Stimulated activated CD4-positive, alpha-beta T cell treated with anti-CD3 and anti-CD28 coated beads, Interleukin-15, amount 100 ng/mL, for 48 hours (primary cell): ENCODE measurements around the gene COLEC12.
"Not testable (repeated sequence)": the region's sequence is repeated elsewhere in the genome, so short reads cannot be mapped to it uniquely, and the experiment has no call there.

Experiments
- DNase-seq, 2 donors: peaks; one replicate each; pipeline ENCODE4 v3.0.0-alpha.2; 2020; ENCODE audit warnings: low read depth in 2 of 2

Gene COLEC12

DNA sequence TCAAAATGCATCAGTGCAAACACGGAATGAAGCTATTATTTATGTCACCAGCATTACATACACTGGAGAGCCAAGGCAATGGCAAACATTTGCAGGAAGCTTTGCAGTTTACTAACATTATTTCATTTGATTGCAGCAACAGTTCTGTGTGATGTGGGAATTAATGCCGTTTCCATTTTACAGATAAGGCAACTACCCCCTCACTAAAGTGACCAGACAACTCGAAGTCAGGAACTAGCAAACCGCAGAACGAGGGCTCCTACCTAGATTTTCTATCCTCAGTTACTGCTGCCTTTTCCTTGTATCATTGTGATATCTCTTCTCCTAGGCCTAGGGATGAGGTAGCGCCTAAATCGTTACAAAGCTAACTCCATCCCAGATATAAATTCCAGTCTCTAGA is 85.5 kb downstream of the COLEC12 start:
- DNase-seq, result no peak

DNA sequence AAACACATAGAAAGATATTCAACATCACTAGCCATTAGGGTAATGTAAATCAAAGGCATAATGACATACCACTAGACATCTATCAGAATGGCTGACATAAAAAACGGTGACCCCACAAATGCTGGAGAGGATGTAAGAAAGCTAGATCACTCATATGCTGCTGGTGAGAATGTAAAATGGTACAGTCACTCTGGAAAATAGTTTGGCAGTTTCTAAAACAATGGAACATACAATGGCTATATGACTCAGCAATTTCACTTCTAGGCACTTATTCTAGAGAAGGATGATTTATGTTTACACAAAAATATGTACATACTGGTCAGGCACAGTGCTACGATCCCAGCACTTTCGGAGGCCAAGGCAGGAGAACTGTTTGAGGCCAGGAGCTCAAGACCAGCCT is 87.3 kb downstream of the COLEC12 start:
- DNase-seq, result no peak

DNA sequence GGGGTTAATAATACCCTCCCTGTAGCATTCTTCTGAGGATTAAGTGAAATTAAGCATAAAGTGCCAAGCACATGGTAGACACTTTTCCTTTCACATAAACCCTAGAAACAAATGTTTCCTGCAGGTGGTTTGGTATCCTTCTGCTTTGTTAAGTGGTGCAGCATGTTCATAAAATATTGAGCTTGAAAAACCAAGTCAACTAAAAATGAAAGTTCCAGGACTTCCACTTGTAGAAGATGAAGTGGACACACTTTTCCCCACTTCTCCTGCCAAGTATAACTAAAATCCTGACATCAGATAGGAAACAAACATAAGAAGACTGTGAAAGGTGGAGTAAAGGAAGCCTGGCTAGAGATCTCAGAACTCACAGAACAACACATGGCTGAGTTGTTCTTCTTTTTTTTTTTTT is 90.5 kb downstream of the COLEC12 start:
- DNase-seq, result no peak

DNA sequence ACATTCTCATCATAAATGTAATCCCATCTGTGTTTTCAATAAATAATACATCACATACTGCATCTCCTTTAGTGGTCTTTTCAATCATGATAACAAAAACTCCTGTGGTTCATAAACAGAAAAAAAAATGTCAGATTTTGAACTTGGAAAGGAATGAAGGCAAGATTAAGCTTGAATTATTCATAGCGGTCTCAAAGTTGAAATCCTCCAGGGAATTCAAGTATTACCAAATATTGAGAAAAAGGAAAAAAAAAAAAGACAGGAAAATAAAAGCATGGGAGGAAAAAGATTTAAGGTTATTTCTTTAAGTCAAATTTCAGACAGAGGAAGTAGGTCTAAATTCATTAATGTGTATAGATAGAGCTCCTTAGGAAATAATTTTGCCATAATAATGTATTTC is 92.1 kb downstream of the COLEC12 start:
- DNase-seq, result no peak

DNA sequence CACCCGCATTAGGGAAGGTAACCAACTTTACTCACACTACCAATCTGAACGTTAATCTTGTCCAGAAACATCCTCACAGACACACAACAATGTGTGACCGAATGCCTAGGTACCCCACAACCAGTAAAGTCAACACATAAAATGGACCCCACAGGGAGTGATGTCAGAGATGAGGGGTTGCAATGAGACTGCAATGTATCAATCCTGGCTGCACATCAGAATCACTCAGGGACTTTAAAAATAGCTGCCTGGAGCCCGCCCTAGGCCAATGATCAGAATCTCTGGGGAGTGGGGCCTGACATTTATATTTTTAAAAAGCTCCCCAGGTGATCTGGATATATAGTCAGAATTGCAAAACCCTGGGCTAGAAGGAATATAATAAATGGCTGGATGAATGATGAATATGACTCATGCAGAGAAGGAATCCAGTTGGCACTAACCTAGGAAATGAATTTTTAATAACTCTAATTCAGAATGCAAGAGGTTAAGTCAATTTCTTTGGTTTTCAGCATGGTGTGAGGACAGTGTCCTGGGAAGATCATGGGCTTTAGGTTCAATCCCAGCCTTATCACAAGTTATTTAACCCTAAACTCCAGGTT is 92.8 kb downstream of the COLEC12 start:
- DNase-seq, result no peak

DNA sequence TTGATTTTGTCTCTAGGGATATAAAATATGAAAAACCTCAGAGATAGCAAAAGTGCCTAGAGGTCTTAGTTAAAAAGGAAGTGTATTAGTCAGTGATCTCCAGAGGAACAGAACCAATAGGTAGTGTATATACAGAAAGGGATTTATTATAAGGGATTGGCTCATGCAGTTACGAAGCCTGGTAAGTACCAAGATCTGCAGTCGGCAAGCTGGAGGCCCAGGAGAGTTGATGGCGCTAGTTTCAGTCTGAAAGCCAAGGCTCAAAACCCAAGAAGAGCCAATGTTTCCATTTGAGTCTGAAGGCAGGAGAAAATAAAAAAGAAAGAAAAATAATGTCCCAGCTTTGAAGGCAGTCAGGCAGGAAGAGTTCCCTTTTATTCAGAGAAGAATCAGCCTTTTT is 93.3 kb downstream of the COLEC12 start:
- DNase-seq, result no peak

DNA sequence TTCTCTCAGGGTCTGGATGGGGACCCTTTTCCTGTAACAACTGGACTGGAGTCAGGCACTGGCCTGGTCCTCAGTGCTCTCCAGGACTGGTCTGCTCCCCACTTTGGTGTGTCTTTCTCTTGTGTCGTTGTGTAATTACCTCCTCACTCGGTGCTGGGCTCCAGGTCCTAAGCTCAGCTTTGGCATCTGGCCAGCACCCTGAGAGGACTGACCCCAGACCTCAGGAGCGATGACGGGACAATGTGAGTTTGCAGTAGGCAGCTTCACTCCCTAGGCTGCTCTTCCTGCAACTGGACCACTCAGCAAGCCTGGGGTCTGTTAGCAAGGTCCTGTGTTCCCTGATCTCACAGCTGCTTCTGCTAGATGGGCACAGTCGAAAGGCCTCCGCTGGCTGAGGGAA is 93.8 kb downstream of the COLEC12 start:
- DNase-seq, result no peak

DNA sequence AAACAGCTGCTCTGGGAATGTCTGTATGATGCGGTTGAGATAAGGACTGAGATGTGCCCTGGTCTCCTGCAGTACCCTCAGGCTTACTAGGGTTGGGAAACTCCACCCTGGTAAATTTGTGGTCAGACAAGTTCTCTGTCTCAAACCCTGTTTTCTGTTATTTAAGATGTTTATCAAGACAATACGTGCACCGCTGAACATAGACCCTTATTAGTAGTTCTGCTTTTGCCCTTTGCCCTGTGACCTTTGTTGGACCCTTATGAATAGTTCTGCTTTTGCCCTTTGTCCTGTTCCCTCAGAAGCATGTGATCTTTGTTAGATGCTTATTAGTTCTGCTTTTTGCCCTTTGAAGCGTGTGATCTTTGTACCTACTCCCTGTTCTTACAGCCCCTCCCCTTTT is 95.5 kb downstream of the COLEC12 start:
- DNase-seq, result not testable (repeated sequence)

DNA sequence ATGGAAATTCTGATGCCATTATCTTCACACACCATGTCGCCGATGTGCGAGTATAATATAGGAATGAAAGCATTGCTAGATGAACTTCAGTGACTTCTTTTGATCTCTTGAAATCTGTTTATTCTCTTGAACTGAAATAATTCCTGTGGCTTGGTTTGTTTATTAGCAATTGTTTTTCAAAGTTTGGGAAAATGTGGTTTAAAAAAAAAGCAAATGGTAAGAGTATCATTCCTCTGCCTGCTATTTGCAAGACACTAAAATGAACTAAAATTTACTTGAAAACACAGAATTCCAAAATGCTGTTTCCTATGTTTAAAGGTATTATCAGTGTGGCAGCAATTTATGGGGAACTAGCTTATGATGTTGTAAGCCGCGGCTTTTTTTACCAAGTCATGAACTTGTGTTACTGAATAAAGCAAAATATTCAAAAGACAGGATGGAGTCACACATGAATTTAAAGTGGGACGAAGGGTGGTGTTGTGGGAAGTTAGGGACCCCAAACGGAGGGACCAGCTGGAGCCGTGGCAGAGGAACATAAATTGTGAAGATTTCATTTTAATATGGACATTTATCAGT is 96.4 kb downstream of the COLEC12 start:
- DNase-seq, result no peak

DNA sequence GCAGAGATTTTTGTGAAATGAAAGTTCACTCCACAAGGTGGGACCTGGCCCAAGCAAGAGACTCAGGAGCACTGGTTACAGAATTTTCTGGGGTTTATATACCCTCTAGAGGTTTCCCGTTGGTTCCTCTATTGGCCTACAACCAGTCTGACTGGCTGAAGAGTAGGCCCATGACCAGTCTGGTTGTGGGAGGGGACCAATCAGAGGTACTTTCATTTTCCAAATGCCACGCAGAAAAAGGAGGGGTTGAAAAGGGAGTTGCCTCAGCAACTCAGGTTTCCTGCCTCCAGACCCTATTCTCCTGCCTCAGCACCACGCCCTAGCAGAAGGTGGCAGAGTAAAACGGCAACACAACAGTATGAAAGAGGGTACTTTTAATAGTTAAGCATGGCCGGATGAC is 98.4 kb downstream of the COLEC12 start:
- no peak for DNase-seq

DNA sequence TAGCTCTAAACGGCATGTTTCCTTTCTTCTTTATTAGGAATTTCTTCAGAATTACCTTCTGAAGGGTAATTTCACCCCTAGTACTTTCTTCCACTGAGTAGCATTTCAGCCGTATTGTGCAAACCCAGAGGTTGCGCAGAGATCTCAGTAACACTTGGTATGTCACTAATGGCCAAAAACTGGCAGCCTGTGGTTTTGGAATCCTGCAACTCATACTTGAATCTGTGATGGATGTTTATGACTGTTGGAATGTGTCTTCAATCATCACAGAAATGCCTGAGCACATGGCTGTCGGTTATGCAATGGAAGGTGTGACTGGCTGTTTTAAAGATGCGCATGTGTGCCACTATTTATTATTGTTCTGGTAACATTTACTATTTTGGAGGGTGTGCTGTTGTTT is 100.0 kb downstream of the COLEC12 start:
- no peak for DNase-seq

DNA sequence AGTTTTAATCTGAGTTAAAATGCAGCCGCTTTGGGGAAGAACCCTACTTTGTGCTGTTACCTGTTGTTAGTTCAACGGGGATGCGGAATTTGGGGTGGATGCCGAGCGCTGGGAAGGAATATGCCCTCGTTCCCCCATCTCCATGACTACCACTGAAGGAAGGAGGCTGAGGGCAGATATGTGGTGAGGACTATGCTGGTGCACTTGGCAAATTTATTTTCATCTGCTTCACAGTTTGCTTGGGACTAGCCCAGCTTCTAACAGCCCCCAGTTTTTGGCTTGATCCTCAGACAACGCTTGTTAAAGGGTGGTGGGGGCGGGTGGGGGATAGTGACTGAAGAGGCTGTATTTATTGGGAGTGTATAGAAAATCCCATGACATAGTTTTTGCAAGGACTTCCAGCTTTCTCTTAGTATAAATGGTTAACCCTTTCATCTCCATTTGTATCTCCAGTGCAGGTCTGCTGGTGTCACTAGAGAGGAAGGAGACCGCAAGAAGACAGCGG is 100.8 kb downstream of the COLEC12 start:
- DNase-seq, result no peak

DNA sequence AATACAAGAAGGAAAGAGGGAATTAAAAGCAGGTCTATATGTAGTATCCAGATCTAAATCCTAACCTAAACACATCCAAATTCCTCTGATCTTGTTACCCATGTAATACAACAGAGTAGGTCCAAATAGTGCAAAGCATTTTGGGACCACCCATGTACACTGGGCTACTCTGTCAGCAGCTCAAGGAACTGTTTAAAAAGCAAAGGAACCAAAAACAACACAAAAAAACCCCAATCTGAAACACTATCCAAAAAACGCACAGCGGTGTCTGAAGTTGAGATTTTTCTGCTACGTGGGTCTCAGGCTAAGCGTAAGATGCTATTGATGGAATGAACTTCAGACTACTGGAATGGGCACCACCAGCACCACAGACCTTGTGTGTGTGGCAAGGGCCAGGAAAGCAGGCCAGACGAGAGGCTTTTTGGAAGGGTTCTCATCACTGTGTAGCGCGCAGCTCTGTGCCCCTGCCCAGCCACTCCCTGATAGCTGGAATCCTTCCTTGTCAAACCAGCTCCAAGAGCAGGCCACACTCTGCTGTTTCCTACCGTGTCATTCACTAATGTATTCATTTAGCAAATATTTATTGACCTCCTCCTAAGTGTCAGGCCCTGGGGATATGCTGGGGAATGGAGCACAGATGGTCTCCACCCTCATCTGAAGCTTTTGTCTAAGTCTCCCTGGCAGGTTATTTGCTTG is 101.4 kb downstream of the COLEC12 start:
- no peak for DNase-seq

DNA sequence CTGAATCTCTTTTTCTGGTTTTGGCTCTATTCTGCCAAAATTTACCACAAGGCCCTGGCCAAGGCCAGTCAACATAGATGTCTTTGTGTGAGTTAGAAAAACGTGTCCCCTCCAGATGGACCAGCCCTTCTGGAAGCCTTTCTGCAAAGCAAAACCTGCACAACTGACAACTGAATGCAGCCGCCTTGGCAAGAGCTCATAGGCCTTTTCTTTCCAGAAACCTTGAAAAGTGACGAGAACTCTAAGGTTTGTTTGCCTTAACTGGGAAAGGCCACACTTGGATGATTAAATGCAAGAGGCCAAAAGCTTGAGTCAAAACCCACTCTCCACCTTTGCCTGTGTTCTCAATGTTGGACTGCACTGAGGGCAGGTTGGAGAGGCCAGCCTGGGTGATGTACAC is 103.9 kb downstream of the COLEC12 start:
- DNase-seq, result no peak

DNA sequence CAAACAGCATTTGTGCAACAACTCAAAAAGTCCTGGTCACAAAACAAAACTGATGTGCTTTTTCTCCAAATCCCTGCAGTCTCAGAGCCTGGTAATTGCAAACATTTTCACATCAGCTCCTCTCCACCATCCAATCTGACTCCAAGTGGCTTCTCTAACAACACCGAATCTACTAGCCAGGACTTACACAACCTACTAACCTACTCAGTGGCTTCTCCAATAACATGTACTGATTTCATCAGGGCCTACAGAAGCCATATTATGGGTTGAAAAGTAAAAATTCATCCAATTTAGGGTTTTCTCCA is 104.3 kb downstream of the COLEC12 start:
- DNase-seq, result no peak

DNA sequence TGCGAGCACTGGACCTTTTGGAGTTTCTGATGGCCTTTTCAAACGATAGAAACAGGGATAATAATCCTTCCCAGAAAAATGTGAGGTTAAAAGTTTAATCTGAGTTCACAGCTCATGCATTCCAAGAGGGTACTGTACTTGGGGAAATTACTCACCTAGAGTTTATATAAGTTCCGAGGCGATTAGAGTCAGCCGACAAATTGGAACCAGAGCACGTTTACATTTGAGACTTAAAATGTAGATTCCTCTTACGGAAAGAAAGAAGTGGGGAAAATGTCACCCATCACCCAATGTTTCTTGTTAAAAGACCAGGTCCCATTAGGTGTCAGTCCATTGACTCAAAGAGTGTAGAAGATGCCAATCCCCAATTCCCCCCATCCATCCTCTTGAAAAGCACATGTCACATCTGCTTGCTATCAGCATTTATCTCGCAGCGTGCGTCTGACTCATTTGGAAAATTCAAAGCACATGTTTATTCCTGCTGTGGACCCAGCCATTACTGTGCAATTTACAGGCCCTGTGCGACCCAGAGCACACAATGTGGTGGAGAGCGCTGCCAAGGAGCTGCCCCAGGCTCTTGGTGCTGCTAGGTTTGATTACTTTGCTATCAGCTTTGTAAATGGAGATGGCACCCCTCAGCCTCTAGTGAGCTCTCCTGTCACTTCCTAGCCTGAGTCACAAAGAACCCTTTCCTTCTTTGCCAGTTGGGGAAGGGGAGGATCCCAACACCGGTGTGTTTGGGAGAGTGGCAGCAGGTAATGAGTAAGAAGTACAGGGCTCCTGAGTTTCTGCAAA is 104.8 kb downstream of the COLEC12 start:
- DNase-seq, result no peak

DNA sequence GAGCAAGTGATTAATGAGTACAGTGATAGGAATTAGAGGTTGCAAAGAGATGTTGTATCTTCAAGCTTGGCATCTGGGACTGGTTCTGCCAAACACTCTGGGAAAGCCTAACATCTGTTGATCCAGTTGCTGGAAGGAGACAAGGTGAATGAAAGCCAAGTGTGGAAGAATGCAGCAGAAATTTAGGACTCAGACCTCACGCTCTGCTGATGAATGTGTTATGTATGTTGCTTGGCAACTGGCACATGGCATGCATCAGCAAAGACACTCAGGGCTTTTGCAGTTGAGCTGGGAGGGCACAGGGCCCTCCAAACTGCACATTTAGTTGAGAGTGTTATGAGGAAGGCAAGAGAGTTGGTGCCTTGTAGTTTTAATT is 105.5 kb downstream of the COLEC12 start:
- DNase-seq, result no peak

DNA sequence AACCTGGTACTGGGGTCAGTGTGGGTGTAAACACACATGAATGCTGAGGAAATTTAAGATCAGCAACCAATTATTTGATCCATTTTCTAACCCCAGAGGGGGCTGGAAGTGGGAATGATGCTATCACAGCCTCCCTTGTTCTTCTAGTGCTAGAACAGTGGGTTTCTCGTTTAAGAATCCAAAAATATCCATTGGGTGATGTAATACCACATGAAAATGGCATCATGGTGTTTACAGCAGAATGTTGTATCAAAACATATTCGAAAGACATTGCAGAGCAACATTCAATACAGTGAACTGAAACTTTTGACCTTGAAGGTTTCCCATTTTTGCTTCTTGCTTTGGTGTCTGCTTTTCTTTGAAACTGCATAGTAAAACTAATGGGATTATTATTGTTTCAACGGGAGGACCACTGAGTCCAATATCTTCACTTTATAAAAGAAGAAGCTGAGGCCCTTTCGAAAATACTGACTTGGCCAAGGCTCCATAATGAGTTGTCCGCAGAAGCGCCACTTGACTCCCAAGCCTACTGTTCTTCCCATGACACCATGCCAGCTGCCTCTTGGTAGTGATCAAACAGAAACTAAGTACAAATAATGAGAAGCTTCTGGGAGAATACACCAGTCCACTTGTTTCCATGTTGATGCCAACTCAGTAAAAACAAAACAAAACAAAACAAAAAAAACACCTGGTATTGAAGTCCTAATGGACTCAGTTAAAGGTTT is 106.1 kb downstream of the COLEC12 start:
- no peak for DNase-seq

DNA sequence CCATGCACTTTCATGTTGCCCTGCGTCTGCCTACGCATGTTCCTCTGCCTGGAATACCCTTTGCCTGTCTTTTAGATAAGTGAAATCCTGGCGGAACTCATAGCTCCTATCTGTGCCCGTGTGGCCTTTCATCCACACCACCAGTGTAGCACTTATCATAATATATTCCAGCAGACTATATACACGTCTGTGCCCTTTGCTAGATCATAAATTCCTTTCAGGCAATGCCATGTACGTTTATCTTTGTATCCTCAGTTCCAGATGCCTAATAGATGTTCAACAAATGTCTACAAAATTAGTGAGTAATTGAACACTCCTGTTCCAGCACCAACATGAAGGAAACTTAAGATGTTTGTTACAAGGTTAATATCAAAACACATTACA is 106.9 kb downstream of the COLEC12 start:
- no peak for DNase-seq

DNA sequence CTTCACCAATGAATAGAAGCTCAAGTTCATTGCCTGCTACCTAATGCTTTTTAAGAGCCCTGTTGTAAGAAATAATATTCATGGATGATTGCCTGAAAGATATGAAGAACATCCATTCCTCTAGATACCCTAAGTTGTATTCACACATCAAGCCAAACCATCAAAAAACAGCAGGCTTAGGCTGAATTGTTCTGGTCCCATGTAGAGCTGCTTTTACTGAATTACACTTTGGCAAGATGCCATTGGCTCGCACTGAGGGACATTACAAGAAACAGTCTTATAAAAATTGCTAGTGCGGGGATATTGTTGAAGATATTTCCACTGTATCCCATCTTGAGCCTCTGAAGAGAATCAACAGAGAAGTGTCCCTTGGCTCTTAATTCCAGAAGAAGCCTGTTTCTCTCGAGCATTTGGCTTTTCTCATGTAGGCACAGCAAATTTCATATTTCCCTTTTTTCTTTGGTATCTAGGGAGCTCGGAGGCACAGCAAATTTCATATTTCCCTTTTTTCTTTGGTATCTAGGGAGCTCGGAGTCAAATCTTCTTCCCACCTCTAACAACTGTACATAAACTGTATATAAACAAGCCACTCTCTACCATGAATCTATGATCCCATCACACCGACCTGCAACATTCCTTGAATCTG is 107.5 kb downstream of the COLEC12 start:
- DNase-seq, result no peak

DNA sequence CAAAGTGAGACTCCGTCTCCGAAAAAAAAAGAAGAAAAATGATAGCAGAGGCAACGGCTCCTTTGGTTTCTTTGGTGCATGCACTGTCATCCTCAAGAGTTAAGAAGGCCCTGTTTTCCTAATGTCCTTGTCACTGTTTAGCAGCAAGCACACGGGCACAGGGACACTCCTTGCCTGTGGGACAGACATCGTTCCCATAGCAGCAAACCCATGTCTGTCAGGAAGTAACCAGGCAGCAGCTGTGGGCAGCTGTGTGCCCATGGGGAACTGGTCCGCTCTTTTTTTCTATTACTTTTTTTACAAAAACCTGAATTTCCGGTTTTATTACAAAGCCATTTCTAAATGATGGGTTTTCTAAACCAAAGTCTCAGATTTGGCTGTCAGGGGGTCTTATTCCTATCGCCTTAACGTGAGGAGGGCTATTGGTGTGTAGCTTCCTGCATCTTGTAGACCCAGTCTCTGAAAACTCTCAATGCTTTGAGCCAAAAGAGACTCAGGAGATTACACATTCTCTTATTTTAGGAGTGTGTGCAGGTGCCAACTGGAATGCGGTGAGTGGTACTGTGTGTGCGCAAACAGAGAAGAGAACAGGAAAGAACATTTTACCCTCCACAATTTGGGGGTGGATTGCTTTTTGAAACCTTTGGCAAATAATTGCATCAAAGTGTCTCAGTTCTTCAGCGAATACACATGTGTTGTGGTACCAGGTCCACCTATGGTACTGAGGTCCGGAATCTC is 109.6 kb downstream of the COLEC12 start:
- DNase-seq, result no peak
